Dermis blood vessel endothelial cell (primary cell): ENCODE results near the gene MRS2. TPM values are rescaled to one million over a fixed set of nuclear protein-coding genes. Genes with fewer than 3 reads are reported as not detected.
"Not testable (repeated sequence)": the region's sequence is repeated elsewhere in the genome, so short reads cannot be mapped to it uniquely, and the experiment has no call there.

Experiments
- DNase-seq: peaks from one replicate; pipeline ENCODE4 v3.0.0; 2010
- total RNA-seq: library from RNA; depleted of rRNA; stranded (reverse); fragments of >200 nt; gene quantifications from 2 replicates; pipeline ENCODE4 v1.2.3, GENCODE V29; 2014

MRS2 gene
- total RNA-seq, 1 donor from 2014 or later: 28.8 TPM

GRCh38 chr6:24391208-24391607 is 11.5 kb upstream of the MRS2 start:
- no peak for DNase-seq

GRCh38 chr6:24391756-24392405 is 10.9 kb upstream of the MRS2 start:
- no peak for DNase-seq

GRCh38 chr6:24394061-24394779 is 8.5 kb upstream of the MRS2 start:
- DNase-seq: no peak

- DNase-seq: no peak
These were observed 7.8 kb upstream of the MRS2 start for GRCh38 chr6:24394780-24395437.

- no peak for DNase-seq
These were observed 5.9 kb upstream of the MRS2 start for GRCh38 chr6:24396824-24397223.

- DNase-seq: no peak
These were observed 5.1 kb upstream of the MRS2 start for GRCh38 chr6:24397631-24398030.

- DNase-seq: not testable (repeated sequence)
These were observed 2.4 kb upstream of the MRS2 start for GRCh38 chr6:24400045-24401039.

- DNase-seq: no peak
These were observed 1.3 kb upstream of the MRS2 start for GRCh38 chr6:24401458-24401857.

- DNase-seq: no peak
These were observed 727 bp downstream of the MRS2 start for GRCh38 chr6:24403501-24403824.

- DNase-seq: no peak
These were observed 2.5 kb downstream of the MRS2 start for GRCh38 chr6:24405262-24405661.

- DNase-seq: no peak
These were observed 6.1 kb downstream of the MRS2 start for GRCh38 chr6:24408719-24409410.

- no peak for DNase-seq
These were observed 7.9 kb downstream of the MRS2 start for GRCh38 chr6:24410622-24411021.

GRCh38 chr6:24412294-24412693 is 9.6 kb downstream of the MRS2 start:
- no peak for DNase-seq

GRCh38 chr6:24414531-24414930 is 11.8 kb downstream of the MRS2 start:
- DNase-seq: not testable (repeated sequence)

GRCh38 chr6:24415753-24416152 is 13.0 kb downstream of the MRS2 start:
- DNase-seq: no peak

GRCh38 chr6:24419526-24419925 is 16.8 kb downstream of the MRS2 start:
- DNase-seq: no peak

GRCh38 chr6:24425091-24425490 is 22.4 kb downstream of the MRS2 start:
- no peak for DNase-seq

- DNase-seq: no peak
These were observed 24.2 kb downstream of the MRS2 start for GRCh38 chr6:24426729-24427446.

GRCh38 chr6:24428615-24429014 is 25.9 kb downstream of the MRS2 start:
- no peak for DNase-seq

GRCh38 chr6:24429146-24429545 is 26.4 kb downstream of the MRS2 start:
- DNase-seq: no peak

GRCh38 chr6:24430086-24430485 is 27.4 kb downstream of the MRS2 start:
- no peak for DNase-seq
